SH-SY5Y (cell line): ENCODE results near the gene MRC1.

ENCODE experiments used
- GATA2 ChIP-seq: IDR thresholded peaks from 2 replicates; pipeline ENCODE4 v1.6.1; 2011; ENCODE audit warnings: mild to moderate bottlenecking, low read depth, low read length
- GATA3 ChIP-seq: IDR thresholded peaks from 2 replicates; pipeline ENCODE4 v1.6.1; 2011; ENCODE audit warnings: low read depth, mild to moderate bottlenecking, low read length, moderate library complexity

DNA sequence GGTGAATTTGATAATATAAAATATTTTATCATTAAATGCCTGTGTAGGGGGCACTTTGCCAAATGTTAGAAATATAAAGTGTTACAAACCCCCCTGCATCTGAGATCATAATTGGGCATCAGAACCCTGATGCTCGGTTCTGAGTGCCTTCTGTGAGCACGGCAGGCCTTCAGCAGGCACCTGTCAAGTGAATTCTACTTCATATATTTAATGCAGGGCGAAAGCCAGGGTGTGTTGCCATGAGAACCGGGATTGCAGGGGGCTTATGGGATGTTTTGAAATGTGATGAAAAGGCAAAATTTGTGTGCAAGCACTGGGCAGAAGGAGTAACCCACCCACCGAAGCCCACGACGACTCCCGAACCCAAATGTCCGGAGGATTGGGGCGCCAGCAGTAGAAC is 57.2 kb downstream of the MRC1 start:
- no peak for TF ChIP-seq GATA3
- no peak for TF ChIP-seq GATA2
